GM21423 (cell line): ENCODE results near the gene MAEA.

Experiments used
- ATAC-seq: cut with Tn5 transposase; IDR thresholded peaks from one replicate; pipeline ENCODE4 v1.9.1; 2021; ENCODE audit warnings: mild to moderate bottlenecking, moderate library complexity; ENCODE audit not compliant: unreplicated experiment

Gene MAEA

GRCh38 chr4:1349359-1350168 is 59.9 kb downstream of the MAEA start:
- ATAC-seq = no peak

GRCh38 chr4:1350169-1350520 is 60.5 kb downstream of the MAEA start:
- no peak for ATAC-seq

GRCh38 chr4:1351854-1352566 is 62.3 kb downstream of the MAEA start:
- no peak for ATAC-seq

GRCh38 chr4:1352567-1352900 is 62.8 kb downstream of the MAEA start:
- no peak for ATAC-seq

GRCh38 chr4:1353186-1354055 is 63.7 kb downstream of the MAEA start:
- no peak for ATAC-seq

- ATAC-seq = no peak
Measured at GRCh38 chr4:1354136-1354982, 64.7 kb downstream of the MAEA start.

- ATAC-seq = no peak
Measured at GRCh38 chr4:1354983-1355275, 65.2 kb downstream of the MAEA start.

GRCh38 chr4:1355378-1355777 is 65.7 kb downstream of the MAEA start:
- no peak for ATAC-seq

- ATAC-seq = no peak
Measured at GRCh38 chr4:1356181-1356998, 66.7 kb downstream of the MAEA start.

- ATAC-seq = no peak
Measured at GRCh38 chr4:1357356-1358248, 67.9 kb downstream of the MAEA start.

- no peak for ATAC-seq
Measured at GRCh38 chr4:1358421-1359143, 68.9 kb downstream of the MAEA start.

- no peak for ATAC-seq
Measured at GRCh38 chr4:1359144-1359501, 69.4 kb downstream of the MAEA start.

- no peak for ATAC-seq
Measured at GRCh38 chr4:1359976-1360375, 70.3 kb downstream of the MAEA start.

- ATAC-seq = no peak
Measured at GRCh38 chr4:1360423-1361283, 71.0 kb downstream of the MAEA start.

- no peak for ATAC-seq
Measured at GRCh38 chr4:1361431-1361830, 71.7 kb downstream of the MAEA start.

- no peak for ATAC-seq
Measured at GRCh38 chr4:1362046-1362445, 72.4 kb downstream of the MAEA start.

GRCh38 chr4:1362521-1362920 is 72.8 kb downstream of the MAEA start:
- no peak for ATAC-seq

- ATAC-seq = no peak
Measured at GRCh38 chr4:1363513-1363912, 73.8 kb downstream of the MAEA start.
